Measurements from ENCODE around the gene UBTD2. TPM values are rescaled to one million over a fixed set of nuclear protein-coding genes. Genes with fewer than 3 reads are reported as not detected.

The UBTD2 gene
- polyA plus RNA-seq, 1 donor (not counting 4 experiments of a cell fraction or from before 2014, with no cell fraction given): 16.2 TPM

DNA sequence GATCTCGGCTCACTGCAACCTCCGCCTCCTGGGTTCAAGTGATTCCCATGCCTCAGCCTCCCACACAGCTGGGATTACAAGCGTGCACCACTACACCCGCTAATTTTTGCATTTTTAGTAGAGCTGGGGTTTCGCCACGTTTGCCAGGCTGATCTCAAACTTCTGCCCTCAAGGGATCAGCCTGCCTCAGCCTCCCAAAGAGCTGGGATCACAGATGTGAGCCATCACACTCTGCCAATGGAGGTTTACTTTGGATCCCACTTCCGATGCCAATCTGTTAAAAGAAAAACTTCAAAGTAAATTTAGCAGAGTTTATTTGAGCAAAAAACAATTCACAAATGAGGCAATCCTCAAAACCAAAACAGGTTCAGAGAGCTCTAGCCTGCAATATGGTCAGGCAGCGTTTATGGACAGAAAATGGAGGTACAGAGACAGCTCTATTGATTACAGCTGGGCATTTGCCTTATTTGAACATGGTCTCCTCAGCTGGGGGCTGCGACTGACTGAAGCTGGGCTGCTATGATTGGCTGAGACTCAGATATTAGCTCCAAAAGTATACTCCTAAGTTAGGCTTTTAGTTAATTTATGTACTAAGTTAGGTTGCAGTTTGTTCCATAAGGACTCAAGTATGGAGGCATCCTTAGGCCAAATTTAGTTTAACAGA lies 18.6 kb upstream of the UBTD2 start:
- Histone ChIP-seq H3K27ac (ENCODE audit: control insufficient read depth, insufficient read depth, low read length) (no peak overlapping the region), H3K9me1 (ENCODE audit: control insufficient read depth, extremely low read depth, insufficient read depth, low read length) (no peaks in the 10 kb centered on the region), H3K27me3 (ENCODE audit: control insufficient read depth, extremely low read depth, insufficient read depth, low read length) (no peaks in the 10 kb centered on the region), H3K4me1 (ENCODE audit: control insufficient read depth, extremely low read depth, insufficient read depth, low read length) (peaks cover 2% of the 10 kb centered on the region), H3K36me3 (ENCODE audit: control insufficient read depth in 2 of 2, extremely low read depth in 1 of 2, insufficient read depth in 2 of 2, low read length in 2 of 2) (no peaks in the 10 kb centered on the region), H3K79me2 (ENCODE audit: control insufficient read depth, insufficient read depth, low read length) (no peaks in the 10 kb centered on the region), H3K9ac (ENCODE audit: control insufficient read depth, extremely low read depth, insufficient read depth, low read length) (no peak overlapping the region), H3K9me3 (ENCODE audit: control insufficient read depth, low read depth, low read length) (no peaks in the 10 kb centered on the region), H2AFZ (ENCODE audit: control insufficient read depth, low read length) (no peak overlapping the region), H3K4me3 (ENCODE audit: control insufficient read depth in 2 of 3, extremely low read depth in 1 of 3, insufficient read depth in 2 of 3, low read depth in 1 of 3, low read length in 3 of 3) (no peak overlapping the region), H4K20me1 (ENCODE audit: control insufficient read depth, extremely low read depth, insufficient read depth, low read length) (no peaks in the 10 kb centered on the region), H3K4me2 (ENCODE audit: control insufficient read depth, extremely low read depth, insufficient read depth, low read depth, low read length) (no peak overlapping the region)
- no peak for DNase-seq (ENCODE audit: low read depth, low spot score)
- TF ChIP-seq, protein P1, sequence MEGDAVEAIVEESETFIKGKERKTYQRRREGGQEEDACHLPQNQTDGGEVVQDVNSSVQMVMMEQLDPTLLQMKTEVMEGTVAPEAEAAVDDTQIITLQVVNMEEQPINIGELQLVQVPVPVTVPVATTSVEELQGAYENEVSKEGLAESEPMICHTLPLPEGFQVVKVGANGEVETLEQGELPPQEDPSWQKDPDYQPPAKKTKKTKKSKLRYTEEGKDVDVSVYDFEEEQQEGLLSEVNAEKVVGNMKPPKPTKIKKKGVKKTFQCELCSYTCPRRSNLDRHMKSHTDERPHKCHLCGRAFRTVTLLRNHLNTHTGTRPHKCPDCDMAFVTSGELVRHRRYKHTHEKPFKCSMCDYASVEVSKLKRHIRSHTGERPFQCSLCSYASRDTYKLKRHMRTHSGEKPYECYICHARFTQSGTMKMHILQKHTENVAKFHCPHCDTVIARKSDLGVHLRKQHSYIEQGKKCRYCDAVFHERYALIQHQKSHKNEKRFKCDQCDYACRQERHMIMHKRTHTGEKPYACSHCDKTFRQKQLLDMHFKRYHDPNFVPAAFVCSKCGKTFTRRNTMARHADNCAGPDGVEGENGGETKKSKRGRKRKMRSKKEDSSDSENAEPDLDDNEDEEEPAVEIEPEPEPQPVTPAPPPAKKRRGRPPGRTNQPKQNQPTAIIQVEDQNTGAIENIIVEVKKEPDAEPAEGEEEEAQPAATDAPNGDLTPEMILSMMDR (optimal IDR thresholded peaks at IDR 0.05 in 1 of 3, IDR thresholded peaks at IDR 0.05 in 1 of 3, conservative IDR thresholded peaks at IDR 0.05 in 1 of 3; ENCODE audit: extremely low read depth in 1 of 3, insufficient read depth in 2 of 3, low read length in 3 of 3): no peak
- no peak for TF ChIP-seq EZH2 (IDR thresholded peaks at IDR 0.05; ENCODE audit: low read length)
- no peak for FAIRE-seq
- dilution Hi-C loops (cut with MboI; ENCODE audit: extremely low pct_ligation_motif_present, low sequenced_read_pairs): no loop called here

DNA sequence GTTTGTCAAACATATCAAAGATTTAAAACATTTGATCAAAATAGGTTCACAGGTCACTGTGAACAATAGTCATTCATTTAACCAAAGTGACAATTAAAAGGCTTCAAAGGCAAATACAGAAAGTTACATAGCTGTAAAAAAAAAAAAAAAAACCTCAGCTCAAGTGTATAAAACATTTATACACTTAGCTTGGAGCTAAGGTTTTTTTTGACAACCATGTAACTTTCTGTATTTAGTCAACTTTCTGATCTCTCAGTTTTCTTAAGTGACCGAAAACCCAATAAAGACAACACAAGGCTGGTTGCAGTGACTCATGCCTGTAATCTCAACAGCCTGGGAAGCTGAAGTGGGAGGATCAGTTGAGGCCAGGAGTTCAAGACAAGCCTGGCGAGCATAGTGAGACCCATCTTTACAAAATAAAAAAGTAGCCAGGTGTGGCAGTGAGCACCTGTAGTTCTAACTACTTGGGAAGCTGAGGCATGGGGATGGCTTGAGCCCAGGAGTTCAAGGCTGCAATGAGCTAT lies 16.4 kb upstream of the UBTD2 start:
- FAIRE-seq (no peak), DNase-seq (ENCODE audit: low read depth, low spot score) (no peak)
- no peak overlapping the region for H3K9ac ChIP-seq (ENCODE audit: control insufficient read depth, extremely low read depth, insufficient read depth, low read length)
- TF ChIP-seq, protein P1 (optimal IDR thresholded peaks at IDR 0.05 in 1 of 3, IDR thresholded peaks at IDR 0.05 in 1 of 3, conservative IDR thresholded peaks at IDR 0.05 in 1 of 3; ENCODE audit: extremely low read depth in 1 of 3, insufficient read depth in 2 of 3, low read length in 3 of 3): no peak
- TF ChIP-seq EZH2 (IDR thresholded peaks at IDR 0.05; ENCODE audit: low read length): no peak
- no peak overlapping the region for H3K4me3 ChIP-seq (ENCODE audit: control insufficient read depth in 2 of 3, extremely low read depth in 1 of 3, insufficient read depth in 2 of 3, low read depth in 1 of 3, low read length in 3 of 3)
- no peaks in the 10 kb centered on the region for H3K9me3 ChIP-seq (ENCODE audit: control insufficient read depth, low read depth, low read length)
- no peaks in the 10 kb centered on the region for H3K36me3 ChIP-seq (ENCODE audit: control insufficient read depth in 2 of 2, extremely low read depth in 1 of 2, insufficient read depth in 2 of 2, low read length in 2 of 2)
- no peak overlapping the region for H3K4me2 ChIP-seq (ENCODE audit: control insufficient read depth, extremely low read depth, insufficient read depth, low read depth, low read length)
- no peaks in the 10 kb centered on the region for H3K9me1 ChIP-seq (ENCODE audit: control insufficient read depth, extremely low read depth, insufficient read depth, low read length)
- H2AFZ ChIP-seq (ENCODE audit: control insufficient read depth, low read length): no peak overlapping the region
- H3K27ac ChIP-seq (ENCODE audit: control insufficient read depth, insufficient read depth, low read length): no peak overlapping the region
- peaks cover 2% of the 10 kb centered on the region for H3K4me1 ChIP-seq (ENCODE audit: control insufficient read depth, extremely low read depth, insufficient read depth, low read length)
- no peaks in the 10 kb centered on the region for H3K27me3 ChIP-seq (ENCODE audit: control insufficient read depth, extremely low read depth, insufficient read depth, low read length)
- H4K20me1 ChIP-seq (ENCODE audit: control insufficient read depth, extremely low read depth, insufficient read depth, low read length): no peaks in the 10 kb centered on the region
- H3K79me2 ChIP-seq (ENCODE audit: control insufficient read depth, insufficient read depth, low read length): no peaks in the 10 kb centered on the region
- dilution Hi-C loops (cut with MboI; ENCODE audit: extremely low pct_ligation_motif_present, low sequenced_read_pairs): no loop called here

Data from keratinocyte (primary cell).